ENCODE data around the gene NMNAT3. TPM values are rescaled to one million over a fixed set of nuclear protein-coding genes. Genes with fewer than 3 reads are reported as not detected.

Gene NMNAT3
- total RNA-seq, 2 experiments from 2014 or later, result 0.55 to 0.80 TPM

- DNase-seq (no peak), ATAC-seq (no peak)
- no peaks in the 10 kb centered on the region for H3K9me3 Mint-ChIP-seq (ENCODE audit: low read depth)
- no peak overlapping the region for H3K4me3 Mint-ChIP-seq
- no peaks in the 10 kb centered on the region for H3K36me3 Mint-ChIP-seq
- CTCF ChIA-PET, result no interaction called here
- no peak overlapping the region for H3K27ac Mint-ChIP-seq
- peaks cover 6% of the 10 kb centered on the region for H3K4me1 Mint-ChIP-seq
- H3K27me3 Mint-ChIP-seq, result no peaks in the 10 kb centered on the region
Observed at GRCh38 chr3:139640456-139640855, 37.3 kb downstream of the NMNAT3 start.

GRCh38 chr3:139639662-139640061, 38.1 kb downstream of the NMNAT3 start:
- CTCF ChIA-PET, result interaction anchor here (0.8 kb wide), 1 partner anchor 10 kb away, joined by 3 read pairs; no protein-coding TSS in a partner anchor
- H3K27me3 Mint-ChIP-seq, result no peaks in the 10 kb centered on the region
- ATAC-seq (no peak), DNase-seq (no peak)
- no peaks in the 10 kb centered on the region for H3K36me3 Mint-ChIP-seq
- no peaks in the 10 kb centered on the region for H3K9me3 Mint-ChIP-seq (ENCODE audit: low read depth)
- H3K4me3 Mint-ChIP-seq, result no peak overlapping the region
- H3K27ac Mint-ChIP-seq, result no peak overlapping the region
- peaks cover 6% of the 10 kb centered on the region for H3K4me1 Mint-ChIP-seq

- Mint-ChIP-seq H3K4me3 (no peak overlapping the region), H3K4me1 (peaks cover 6% of the 10 kb centered on the region), H3K36me3 (no peaks in the 10 kb centered on the region), H3K9me3 (ENCODE audit: low read depth) (no peaks in the 10 kb centered on the region), H3K27me3 (no peaks in the 10 kb centered on the region), H3K27ac (no peak overlapping the region)
- ATAC-seq (no peak), DNase-seq (no peak)
- CTCF ChIA-PET, result no interaction called here
Observed at GRCh38 chr3:139638518-139638917, 39.3 kb downstream of the NMNAT3 start.

- ATAC-seq (no peak), DNase-seq (no peak)
- CTCF ChIA-PET, result no interaction called here
- Mint-ChIP-seq H3K36me3 (no peaks in the 10 kb centered on the region), H3K9me3 (ENCODE audit: low read depth) (no peaks in the 10 kb centered on the region), H3K4me3 (no peak overlapping the region), H3K4me1 (peaks cover 3% of the 10 kb centered on the region), H3K27me3 (no peaks in the 10 kb centered on the region), H3K27ac (no peak overlapping the region)
Observed at GRCh38 chr3:139636511-139636910, 41.3 kb downstream of the NMNAT3 start.

GRCh38 chr3:139634111-139634635, 43.6 kb downstream of the NMNAT3 start:
- H3K27ac Mint-ChIP-seq, result no peak overlapping the region
- no peak overlapping the region for H3K4me3 Mint-ChIP-seq
- ATAC-seq (no peak), DNase-seq (no peak)
- H3K27me3 Mint-ChIP-seq, result no peaks in the 10 kb centered on the region
- H3K4me1 Mint-ChIP-seq, result no peaks in the 10 kb centered on the region
- no peaks in the 10 kb centered on the region for H3K36me3 Mint-ChIP-seq
- no peaks in the 10 kb centered on the region for H3K9me3 Mint-ChIP-seq (ENCODE audit: low read depth)
- CTCF ChIA-PET, result no interaction called here

GRCh38 chr3:139633511-139633910, 44.3 kb downstream of the NMNAT3 start:
- H3K9me3 Mint-ChIP-seq (ENCODE audit: low read depth), result no peaks in the 10 kb centered on the region
- ATAC-seq, result no peak
- no peak overlapping the region for H3K4me3 Mint-ChIP-seq

GRCh38 chr3:139630542-139630941, 47.2 kb downstream of the NMNAT3 start:
- no peak overlapping the region for H3K4me3 Mint-ChIP-seq
- H3K27me3 Mint-ChIP-seq, result no peaks in the 10 kb centered on the region
- CTCF ChIA-PET, result interaction anchor here (1.3 kb wide), 1 partner anchor 55 kb away, joined by 3 read pairs; no protein-coding TSS in a partner anchor
- no peak overlapping the region for H3K27ac Mint-ChIP-seq
- ATAC-seq, result no peak
- H3K9me3 Mint-ChIP-seq (ENCODE audit: low read depth), result no peaks in the 10 kb centered on the region
- H3K4me1 Mint-ChIP-seq, result peaks cover 6% of the 10 kb centered on the region
- DNase-seq, result no peak
- H3K36me3 Mint-ChIP-seq, result no peaks in the 10 kb centered on the region

More at GRCh38 chr3:139633511-139633910, 44.3 kb downstream of the NMNAT3 start:
- H3K27ac Mint-ChIP-seq, result no peak overlapping the region
- no peaks in the 10 kb centered on the region for H3K36me3 Mint-ChIP-seq
- DNase-seq, result no peak
- no peaks in the 10 kb centered on the region for H3K27me3 Mint-ChIP-seq
- peaks cover 6% of the 10 kb centered on the region for H3K4me1 Mint-ChIP-seq
- CTCF ChIA-PET, result no interaction called here

GRCh38 chr3:139629033-139629432, 48.7 kb downstream of the NMNAT3 start:
- ATAC-seq, result peak; percentile 45
- CTCF ChIA-PET, result interaction anchor here (1.0 to 1.3 kb wide), 2 partner anchors 10 to 54 kb away, joined by 3 read pairs; no protein-coding TSS in a partner anchor
- H3K4me1 Mint-ChIP-seq, result peaks cover 6% of the 10 kb centered on the region

GRCh38 chr3:139627759-139628158, 50.0 kb downstream of the NMNAT3 start:
- Mint-ChIP-seq H3K27ac (no peak overlapping the region), H3K4me1 (peaks cover 6% of the 10 kb centered on the region), H3K4me3 (no peak overlapping the region), H3K9me3 (ENCODE audit: low read depth) (no peaks in the 10 kb centered on the region), H3K27me3 (no peaks in the 10 kb centered on the region), H3K36me3 (no peaks in the 10 kb centered on the region)
- no peak for ATAC-seq
- CTCF ChIA-PET, result no interaction called here
- DNase-seq, result no peak

More at GRCh38 chr3:139629033-139629432, 48.7 kb downstream of the NMNAT3 start:
- Mint-ChIP-seq H3K27me3 (no peaks in the 10 kb centered on the region), H3K9me3 (ENCODE audit: low read depth) (no peaks in the 10 kb centered on the region), H3K4me3 (no peak overlapping the region), H3K27ac (no peak overlapping the region), H3K36me3 (no peaks in the 10 kb centered on the region)
- DNase-seq, result peak; percentile 53

- ATAC-seq (no peak), DNase-seq (no peak)
- Mint-ChIP-seq H3K27me3 (no peaks in the 10 kb centered on the region), H3K9me3 (ENCODE audit: low read depth) (no peaks in the 10 kb centered on the region), H3K4me1 (no peaks in the 10 kb centered on the region), H3K4me3 (no peak overlapping the region), H3K36me3 (no peaks in the 10 kb centered on the region), H3K27ac (no peak overlapping the region)
- CTCF ChIA-PET, result no interaction called here
Observed at GRCh38 chr3:139620438-139620837, 57.3 kb downstream of the NMNAT3 start.

GRCh38 chr3:139619484-139619883, 58.3 kb downstream of the NMNAT3 start:
- Mint-ChIP-seq H3K4me3 (no peak overlapping the region), H3K4me1 (no peaks in the 10 kb centered on the region), H3K27me3 (no peaks in the 10 kb centered on the region), H3K27ac (no peak overlapping the region), H3K36me3 (no peaks in the 10 kb centered on the region), H3K9me3 (ENCODE audit: low read depth) (no peaks in the 10 kb centered on the region)
- ATAC-seq (no peak), DNase-seq (no peak)
- CTCF ChIA-PET, result no interaction called here

- no peak for DNase-seq
- H3K9me3 Mint-ChIP-seq (ENCODE audit: low read depth), result no peaks in the 10 kb centered on the region
- no peak for ATAC-seq
- no peak overlapping the region for H3K27ac Mint-ChIP-seq
- no peaks in the 10 kb centered on the region for H3K36me3 Mint-ChIP-seq
- CTCF ChIA-PET, result no interaction called here
- H3K4me1 Mint-ChIP-seq, result no peaks in the 10 kb centered on the region
- no peaks in the 10 kb centered on the region for H3K27me3 Mint-ChIP-seq
- no peak overlapping the region for H3K4me3 Mint-ChIP-seq
Observed at GRCh38 chr3:139617672-139618268, 60.0 kb downstream of the NMNAT3 start.

- CTCF ChIA-PET, result no interaction called here
- H3K36me3 Mint-ChIP-seq, result no peaks in the 10 kb centered on the region
- H3K9me3 Mint-ChIP-seq (ENCODE audit: low read depth), result no peaks in the 10 kb centered on the region
- ATAC-seq (no peak), DNase-seq (no peak)
- H3K4me3 Mint-ChIP-seq, result no peak overlapping the region
- no peak overlapping the region for H3K27ac Mint-ChIP-seq
- H3K27me3 Mint-ChIP-seq, result no peaks in the 10 kb centered on the region
- H3K4me1 Mint-ChIP-seq, result no peaks in the 10 kb centered on the region
Observed at GRCh38 chr3:139611528-139611927, 66.2 kb downstream of the NMNAT3 start.

- H3K27me3 Mint-ChIP-seq, result no peaks in the 10 kb centered on the region
- no peak overlapping the region for H3K4me3 Mint-ChIP-seq
- DNase-seq, result no peak
- no peaks in the 10 kb centered on the region for H3K9me3 Mint-ChIP-seq (ENCODE audit: low read depth)
- H3K27ac Mint-ChIP-seq, result no peak overlapping the region
- no peaks in the 10 kb centered on the region for H3K4me1 Mint-ChIP-seq
- no peak for ATAC-seq
- no peaks in the 10 kb centered on the region for H3K36me3 Mint-ChIP-seq
- CTCF ChIA-PET, result no interaction called here
Observed at GRCh38 chr3:139610886-139611285, 66.9 kb downstream of the NMNAT3 start.

Measured in activated CD8-positive, alpha-beta memory T cell treated with anti-CD3 and anti-CD28 coated beads, Interleukin-2, amount 10 ng/mL, durations not matched to agents 7 days and 5 days (primary cell).